ENCODE results near the gene SCNN1A.
A peak's percentile ranks its signal among the peaks of the same experiment; 100 is the strongest.

Gene SCNN1A

DNA sequence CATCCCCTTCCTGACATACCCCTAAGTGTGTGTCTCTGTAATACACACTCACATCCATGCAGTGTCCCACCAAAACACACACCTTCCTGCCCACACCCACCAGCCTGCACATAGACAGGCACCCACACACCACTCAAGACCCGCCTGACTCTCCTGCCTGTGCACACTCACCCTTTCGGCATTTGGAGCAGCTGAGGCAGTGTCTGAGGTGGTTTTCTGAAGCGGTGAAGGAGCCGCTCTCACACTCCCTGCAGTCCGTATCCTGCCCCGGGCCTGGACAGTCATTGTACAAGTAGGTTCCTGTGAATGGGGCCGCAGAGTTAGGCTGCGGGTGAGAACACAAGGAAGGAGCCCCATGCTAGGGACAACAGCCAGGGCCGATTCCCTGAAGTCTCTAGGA lies 41.8 kb downstream of the SCNN1A start:
- Histone ChIP-seq H3K27me3 (ENCODE audit: insufficient read depth, insufficient read length) (no peaks in the 10 kb centered on the region), H3K9me3 (ENCODE audit: insufficient read depth, low read length) (no peaks in the 10 kb centered on the region), H3K36me3 (ENCODE audit: insufficient read depth, insufficient read length, low read length) (peaks cover 85% of the 10 kb centered on the region), H3K9ac (ENCODE audit: insufficient read length, low read depth) (peak overlapping the region; percentile 37), H3K4me1 (ENCODE audit: insufficient read depth, insufficient read length) (peaks cover 49% of the 10 kb centered on the region), H3K4me3 (ENCODE audit: insufficient read length, low read depth) (no peak overlapping the region)
- TF ChIP-seq ZNF274 (IDR thresholded peaks at IDR 0.05; ENCODE audit: low read depth, low read length) (no peak), YY1 (IDR thresholded peaks at IDR 0.05; ENCODE audit: insufficient read depth, insufficient read length) (no peak), SUZ12 (IDR thresholded peaks at IDR 0.05; ENCODE audit: extremely low read depth, insufficient read depth, insufficient read length) (no peak)
- DNase-seq (ENCODE audit: low read depth, low spot score) = no peak

DNA sequence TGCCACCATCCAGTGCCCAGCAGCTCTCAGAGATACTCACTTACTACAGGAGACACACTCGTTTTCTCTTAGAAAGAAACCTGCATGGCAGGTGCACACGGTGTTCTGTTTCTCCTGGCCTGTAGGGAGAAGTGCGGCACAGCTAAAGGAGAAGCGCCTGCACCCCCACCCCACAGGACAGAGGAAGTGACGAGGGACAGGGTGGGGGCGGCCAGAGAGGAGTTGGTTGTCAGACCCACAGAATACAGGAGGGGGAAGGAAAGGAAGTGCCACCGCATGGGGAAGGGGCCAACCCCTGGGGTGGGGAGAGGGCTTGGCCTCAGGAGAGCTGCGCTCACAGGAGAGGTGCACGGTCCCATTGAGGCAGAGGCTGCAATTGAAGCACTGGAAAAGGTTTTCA lies 42.3 kb downstream of the SCNN1A start:
- Histone ChIP-seq H3K27me3 (ENCODE audit: insufficient read depth, insufficient read length) (no peaks in the 10 kb centered on the region), H3K9me3 (ENCODE audit: insufficient read depth, low read length) (no peaks in the 10 kb centered on the region), H3K36me3 (ENCODE audit: insufficient read depth, insufficient read length, low read length) (peaks cover 86% of the 10 kb centered on the region), H3K4me3 (ENCODE audit: insufficient read length, low read depth) (no peak overlapping the region), H3K9ac (ENCODE audit: insufficient read length, low read depth) (no peak overlapping the region), H3K4me1 (ENCODE audit: insufficient read depth, insufficient read length) (peaks cover 46% of the 10 kb centered on the region)
- DNase-seq (ENCODE audit: low read depth, low spot score) = no peak
- no peak for TF ChIP-seq YY1 (IDR thresholded peaks at IDR 0.05; ENCODE audit: insufficient read depth, insufficient read length)

- no peak for DNase-seq (ENCODE audit: low read depth, low spot score)
- H3K9me3 ChIP-seq (ENCODE audit: insufficient read depth, low read length) = no peaks in the 10 kb centered on the region
- H3K4me1 ChIP-seq (ENCODE audit: insufficient read depth, insufficient read length) = peaks cover 46% of the 10 kb centered on the region
- no peaks in the 10 kb centered on the region for H3K27me3 ChIP-seq (ENCODE audit: insufficient read depth, insufficient read length)
- no peak overlapping the region for H3K9ac ChIP-seq (ENCODE audit: insufficient read length, low read depth)
- H3K36me3 ChIP-seq (ENCODE audit: insufficient read depth, insufficient read length, low read length) = peaks cover 86% of the 10 kb centered on the region
- TF ChIP-seq SUZ12 (IDR thresholded peaks at IDR 0.05; ENCODE audit: extremely low read depth, insufficient read depth, insufficient read length) (no peak), ZNF274 (IDR thresholded peaks at IDR 0.05; ENCODE audit: low read depth, low read length) (no peak), YY1 (IDR thresholded peaks at IDR 0.05; ENCODE audit: insufficient read depth, insufficient read length) (no peak)
- no peak overlapping the region for H3K4me3 ChIP-seq (ENCODE audit: insufficient read length, low read depth)
These were observed 42.9 kb downstream of the SCNN1A start for GRCh38 chr12:6332459-6332858.

- Histone ChIP-seq H3K4me3 (ENCODE audit: insufficient read length, low read depth) (no peak overlapping the region), H3K9me3 (ENCODE audit: insufficient read depth, low read length) (no peaks in the 10 kb centered on the region), H3K9ac (ENCODE audit: insufficient read length, low read depth) (no peak overlapping the region), H3K4me1 (ENCODE audit: insufficient read depth, insufficient read length) (peaks cover 43% of the 10 kb centered on the region), H3K36me3 (ENCODE audit: insufficient read depth, insufficient read length, low read length) (peaks cover 93% of the 10 kb centered on the region), H3K27me3 (ENCODE audit: insufficient read depth, insufficient read length) (no peaks in the 10 kb centered on the region)
- DNase-seq (ENCODE audit: low read depth, low spot score) = no peak
- TF ChIP-seq ZNF274 (IDR thresholded peaks at IDR 0.05; ENCODE audit: low read depth, low read length) = no peak
- TF ChIP-seq YY1 (IDR thresholded peaks at IDR 0.05; ENCODE audit: insufficient read depth, insufficient read length) = no peak
- no peak for TF ChIP-seq SUZ12 (IDR thresholded peaks at IDR 0.05; ENCODE audit: extremely low read depth, insufficient read depth, insufficient read length)
These were observed 44.2 kb downstream of the SCNN1A start for GRCh38 chr12:6330999-6331714.

DNA sequence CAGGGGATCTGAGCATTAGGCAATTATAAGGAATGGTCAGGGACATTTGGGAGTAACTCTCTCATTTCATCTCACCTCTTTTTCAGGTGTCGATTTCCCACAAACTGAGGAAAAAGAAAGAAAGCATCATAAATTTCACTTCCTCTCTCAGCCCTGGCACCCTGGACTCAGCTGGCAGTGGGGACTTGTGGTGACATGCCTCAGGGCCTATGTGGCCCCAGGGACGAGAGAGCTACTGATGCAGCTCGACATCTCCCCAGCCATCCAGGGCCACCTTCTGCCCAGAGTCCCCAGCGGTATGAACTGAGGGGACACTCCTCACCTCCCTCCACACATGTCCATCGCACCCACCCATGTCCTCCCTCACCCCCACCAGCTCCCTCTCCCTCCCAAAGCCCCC lies 45.2 kb downstream of the SCNN1A start:
- TF ChIP-seq YY1 (IDR thresholded peaks at IDR 0.05; ENCODE audit: insufficient read depth, insufficient read length) (no peak), SUZ12 (IDR thresholded peaks at IDR 0.05; ENCODE audit: extremely low read depth, insufficient read depth, insufficient read length) (no peak), ZNF274 (IDR thresholded peaks at IDR 0.05; ENCODE audit: low read depth, low read length) (no peak)
- H3K36me3 ChIP-seq (ENCODE audit: insufficient read depth, insufficient read length, low read length) = peaks cover 95% of the 10 kb centered on the region
- H3K4me3 ChIP-seq (ENCODE audit: insufficient read length, low read depth) = no peak overlapping the region
- no peak overlapping the region for H3K9ac ChIP-seq (ENCODE audit: insufficient read length, low read depth)
- no peak for DNase-seq (ENCODE audit: low read depth, low spot score)
- H3K27me3 ChIP-seq (ENCODE audit: insufficient read depth, insufficient read length) = no peaks in the 10 kb centered on the region
- H3K9me3 ChIP-seq (ENCODE audit: insufficient read depth, low read length) = no peaks in the 10 kb centered on the region
- peaks cover 41% of the 10 kb centered on the region for H3K4me1 ChIP-seq (ENCODE audit: insufficient read depth, insufficient read length)

DNA sequence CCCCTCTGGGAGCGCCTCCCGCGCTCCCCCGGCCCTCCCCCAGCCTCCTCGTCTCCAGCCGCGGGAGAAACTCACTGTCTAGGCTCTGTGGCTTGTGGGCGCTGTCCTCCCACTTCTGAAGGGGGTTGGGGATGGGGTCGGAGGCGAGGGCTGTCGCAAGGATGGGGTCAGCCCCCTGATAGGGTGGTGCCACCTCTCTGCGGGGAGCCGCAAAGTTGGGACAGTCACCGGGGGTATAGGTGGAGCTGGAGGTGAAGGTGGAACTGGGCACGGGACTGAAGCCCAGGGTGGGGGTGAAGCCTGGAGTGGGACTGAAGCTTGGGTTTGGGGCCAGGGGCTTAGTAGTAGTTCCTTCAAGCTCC lies 45.7 kb downstream of the SCNN1A start:
- Histone ChIP-seq H3K27me3 (ENCODE audit: insufficient read depth, insufficient read length) (no peaks in the 10 kb centered on the region), H3K4me3 (ENCODE audit: insufficient read length, low read depth) (no peak overlapping the region), H3K4me1 (ENCODE audit: insufficient read depth, insufficient read length) (peaks cover 41% of the 10 kb centered on the region), H3K9ac (ENCODE audit: insufficient read length, low read depth) (no peak overlapping the region), H3K9me3 (ENCODE audit: insufficient read depth, low read length) (no peaks in the 10 kb centered on the region), H3K36me3 (ENCODE audit: insufficient read depth, insufficient read length, low read length) (peaks cover 95% of the 10 kb centered on the region)
- TF ChIP-seq SUZ12 (IDR thresholded peaks at IDR 0.05; ENCODE audit: extremely low read depth, insufficient read depth, insufficient read length) (no peak), YY1 (IDR thresholded peaks at IDR 0.05; ENCODE audit: insufficient read depth, insufficient read length) (no peak), ZNF274 (IDR thresholded peaks at IDR 0.05; ENCODE audit: low read depth, low read length) (no peak)
- no peak for DNase-seq (ENCODE audit: low read depth, low spot score)

DNA sequence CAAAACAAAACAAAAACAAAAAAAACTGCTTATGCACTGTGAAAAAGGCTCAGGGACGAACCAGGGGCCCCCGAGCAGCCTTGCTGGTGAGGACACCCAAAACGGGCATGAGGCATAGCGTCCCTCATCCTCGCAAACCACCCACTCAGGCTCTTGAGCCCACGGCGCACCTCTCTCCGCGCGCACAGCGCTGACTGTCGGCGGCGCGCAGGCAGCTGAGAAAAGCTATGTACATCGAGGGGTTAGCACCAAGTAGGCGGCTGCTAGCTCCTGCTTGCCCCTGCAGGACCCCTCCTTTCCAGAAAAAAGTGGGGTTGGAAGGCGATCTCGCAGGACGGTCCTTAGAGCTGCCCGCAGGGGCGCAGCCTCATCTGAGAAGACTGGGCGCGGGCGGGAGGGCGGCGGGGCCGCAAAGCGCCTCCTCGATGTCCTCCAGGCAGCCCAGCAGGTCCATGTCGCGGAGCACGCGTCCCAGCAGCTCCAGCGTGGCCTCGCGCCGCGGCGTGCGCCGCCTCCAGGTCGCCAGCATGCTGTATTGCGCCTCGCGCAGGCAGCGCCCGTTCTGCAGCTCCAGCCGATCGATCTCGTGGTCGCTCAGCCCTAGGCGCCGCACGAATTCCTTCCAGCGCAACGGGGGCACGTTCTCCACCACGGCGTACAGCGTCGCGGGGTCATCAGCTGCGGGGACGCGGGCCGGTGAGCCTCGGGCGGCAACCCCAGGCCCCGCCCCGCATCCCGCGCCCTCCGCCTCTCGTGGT lies 46.2 kb downstream of the SCNN1A start:
- Histone ChIP-seq H3K4me1 (ENCODE audit: insufficient read depth, insufficient read length) (peaks cover 43% of the 10 kb centered on the region), H3K36me3 (ENCODE audit: insufficient read depth, insufficient read length, low read length) (peaks cover 92% of the 10 kb centered on the region), H3K4me3 (ENCODE audit: insufficient read length, low read depth) (no peak overlapping the region), H3K27me3 (ENCODE audit: insufficient read depth, insufficient read length) (no peaks in the 10 kb centered on the region), H3K9me3 (ENCODE audit: insufficient read depth, low read length) (no peaks in the 10 kb centered on the region), H3K9ac (ENCODE audit: insufficient read length, low read depth) (no peak overlapping the region)
- DNase-seq (ENCODE audit: low read depth, low spot score) = no peak
- TF ChIP-seq YY1 (IDR thresholded peaks at IDR 0.05; ENCODE audit: insufficient read depth, insufficient read length) = no peak
- TF ChIP-seq ZNF274 (IDR thresholded peaks at IDR 0.05; ENCODE audit: low read depth, low read length) = no peak
- no peak for TF ChIP-seq SUZ12 (IDR thresholded peaks at IDR 0.05; ENCODE audit: extremely low read depth, insufficient read depth, insufficient read length)

All from NT2/D1 (cell line).